ENCODE measurements around the gene GALK2.

DNA sequence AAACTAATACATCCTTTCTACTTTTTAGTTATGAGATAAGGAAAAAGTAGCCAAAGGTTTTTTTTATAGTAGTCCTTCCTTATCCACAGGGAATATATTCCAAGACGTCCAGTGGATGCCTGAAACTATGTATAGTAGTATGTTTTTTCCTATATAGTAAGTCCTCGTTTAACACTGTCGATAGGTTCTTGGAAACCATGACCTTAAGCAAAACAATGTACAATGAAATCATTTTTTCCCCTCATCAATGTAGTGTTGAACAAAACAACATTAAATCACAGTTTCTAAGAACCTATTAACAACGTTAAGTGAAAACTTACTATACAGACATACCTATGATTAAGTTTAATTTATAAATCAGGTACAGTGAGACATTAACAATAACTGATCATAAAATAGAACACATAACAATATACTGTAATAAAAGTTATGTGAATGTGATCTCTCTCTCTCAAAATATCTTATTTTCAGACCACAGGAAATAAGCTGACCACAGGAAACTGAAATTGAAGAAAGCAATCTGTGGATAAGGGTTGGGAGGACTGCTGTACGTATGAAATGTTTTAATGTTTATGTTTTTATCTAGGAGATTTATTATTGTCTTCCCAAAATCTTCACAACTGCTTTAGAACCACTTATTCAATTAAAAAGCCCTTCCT is 35.2 kb upstream of the GALK2 start:
- no peak for TF ChIP-seq ZFP3 (CRISPR knock-in tag; IDR thresholded peaks at IDR 0.05)
- TF ChIP-seq PATZ1 (CRISPR knock-in tag; IDR thresholded peaks at IDR 0.05; ENCODE audit: borderline replicate concordance) = no peak
- TF ChIP-seq ZNF565 (CRISPR knock-in tag; conservative IDR thresholded peaks at IDR 0.05; ENCODE audit: low read depth) = no peak
- TF ChIP-seq CSDC2 (CRISPR knock-in tag; IDR thresholded peaks at IDR 0.05) = no peak
- no peak for TF ChIP-seq ARNTL (CRISPR knock-in tag; IDR thresholded peaks at IDR 0.05; ENCODE audit: borderline replicate concordance, low read depth)

Measured in SK-N-SH treated with all-trans-retinoic acid at 6 μM for 48 hours (cell line).